ENCODE results near the gene ZNF777.
A peak's percentile ranks its signal among the peaks of the same experiment; 100 is the strongest.
"Not testable (repeated sequence)": the region's sequence is repeated elsewhere in the genome, so short reads cannot be mapped to it uniquely, and the experiment has no call there.

ZNF777 gene

DNA sequence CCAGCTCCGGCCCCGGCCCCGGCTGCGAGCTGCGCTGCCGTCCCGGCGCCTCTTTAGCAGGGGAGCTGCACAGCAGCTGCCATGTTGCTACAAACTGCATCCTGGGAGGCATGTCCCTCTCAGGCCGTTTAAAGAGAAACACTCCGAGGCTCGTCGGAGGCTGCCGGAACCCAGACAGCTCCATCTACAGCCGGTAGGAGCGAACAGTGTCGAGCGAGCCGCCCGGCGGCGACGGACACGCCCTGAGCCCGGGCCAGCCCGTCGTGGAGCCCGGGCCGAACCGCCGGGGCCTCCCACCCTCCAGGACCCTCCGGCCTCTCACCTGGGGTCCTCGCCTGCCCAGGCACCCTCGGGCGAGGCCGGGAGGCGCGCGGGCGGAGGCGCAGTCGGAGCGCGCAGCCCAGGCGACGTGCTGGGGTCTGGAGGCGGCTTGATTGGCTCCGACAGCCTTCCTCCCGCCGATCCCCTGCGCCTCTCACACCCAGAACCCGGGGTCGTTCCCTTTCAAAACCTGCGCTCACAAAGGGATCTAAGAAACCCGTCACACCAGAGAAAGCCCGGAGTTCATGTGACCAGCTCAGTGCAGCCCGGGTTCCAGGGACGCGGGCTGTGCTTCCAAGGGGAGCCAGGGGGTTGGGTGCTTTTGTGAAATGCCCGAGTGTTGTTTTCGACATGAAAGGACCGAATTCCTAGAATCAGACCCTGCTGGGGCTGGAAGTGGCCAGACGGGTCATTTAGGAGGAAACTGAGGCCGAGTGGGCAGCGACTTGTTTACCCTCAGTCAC lies at the start of gene ZNF777:
Gene ZNF777 (minus strand): TSS at position 570 of the 785 bp plus-strand sequence. CDS start 5,040 bp downstream, outside the sequence.
- peak; percentile 42 for FAIRE-seq
- peak; percentile 100 for DNase-seq (ENCODE audit: insufficient read length, low spot score)

GRCh38 chr7:149510248-149510647 lies 49.4 kb upstream of the ZNF777 start:
- no peak for DNase-seq (ENCODE audit: insufficient read length, low spot score)
- no peak for FAIRE-seq

DNA sequence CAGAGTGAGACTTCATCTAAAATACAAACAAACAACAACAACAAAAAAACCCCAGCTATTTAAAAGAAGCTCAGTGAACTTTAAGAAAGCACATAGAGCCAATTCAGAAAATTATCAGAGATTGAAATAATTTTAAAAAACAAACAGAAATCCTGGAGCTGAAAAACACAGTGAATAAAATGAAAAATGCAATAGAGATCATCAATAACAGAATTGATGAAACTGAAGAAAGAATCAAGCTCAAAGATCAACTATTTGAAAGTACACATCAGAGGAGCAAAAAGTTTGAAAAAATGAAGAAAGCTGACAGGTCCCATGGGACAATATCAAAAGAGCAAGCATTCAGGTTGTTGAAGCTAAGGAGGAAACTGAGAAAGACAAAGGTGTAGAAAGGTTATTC lies 48.9 kb upstream of the ZNF777 start:
- FAIRE-seq: no peak
- DNase-seq (ENCODE audit: insufficient read length, low spot score): no peak

- FAIRE-seq (no peak), DNase-seq (ENCODE audit: insufficient read length, low spot score) (no peak)
Observed at GRCh38 chr7:149505551-149505950, 44.7 kb upstream of the ZNF777 start.

DNA sequence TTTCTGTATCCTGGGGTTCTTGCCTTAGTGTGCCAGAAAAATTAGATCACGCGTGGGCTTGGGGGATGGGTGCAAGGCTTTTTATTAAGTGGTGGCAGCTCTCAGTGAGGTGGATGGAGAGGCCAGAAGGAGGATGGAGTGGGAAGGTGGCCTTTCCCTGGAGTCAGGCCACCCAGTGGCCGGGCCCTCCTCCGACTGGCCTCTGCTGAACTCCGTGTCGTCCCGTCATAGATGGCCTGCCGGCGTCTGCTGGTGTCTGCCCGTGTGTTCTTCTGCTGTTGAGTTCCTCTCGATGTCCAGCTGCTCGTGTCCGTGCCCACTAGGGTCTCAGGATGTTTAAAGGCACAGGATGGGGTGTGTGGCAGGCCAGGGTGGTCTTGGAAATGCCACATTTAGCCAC lies 40.8 kb upstream of the ZNF777 start:
- no peak for DNase-seq (ENCODE audit: insufficient read length, low spot score)
- no peak for FAIRE-seq

DNA sequence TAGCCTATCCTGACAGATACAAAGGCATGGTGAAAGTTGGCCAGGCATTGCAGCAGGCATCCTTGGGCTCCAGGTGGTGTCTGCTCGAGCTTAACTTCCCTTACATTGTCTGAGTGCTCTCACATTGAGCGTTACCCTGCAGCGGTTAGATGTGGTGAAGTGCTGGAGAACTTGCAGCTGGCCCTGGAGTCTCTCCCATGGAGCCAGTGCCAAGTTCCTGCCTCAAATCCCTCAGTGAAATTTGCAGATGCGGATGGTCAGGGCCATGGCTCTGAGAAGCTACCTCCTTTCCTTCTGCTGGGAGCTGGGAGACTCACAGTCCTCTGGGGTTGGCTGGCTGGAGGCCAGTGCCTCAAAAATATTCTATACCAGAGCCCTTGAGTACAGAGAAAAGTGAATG lies 40.0 kb upstream of the ZNF777 start:
- no peak for FAIRE-seq
- no peak for DNase-seq (ENCODE audit: insufficient read length, low spot score)

DNA sequence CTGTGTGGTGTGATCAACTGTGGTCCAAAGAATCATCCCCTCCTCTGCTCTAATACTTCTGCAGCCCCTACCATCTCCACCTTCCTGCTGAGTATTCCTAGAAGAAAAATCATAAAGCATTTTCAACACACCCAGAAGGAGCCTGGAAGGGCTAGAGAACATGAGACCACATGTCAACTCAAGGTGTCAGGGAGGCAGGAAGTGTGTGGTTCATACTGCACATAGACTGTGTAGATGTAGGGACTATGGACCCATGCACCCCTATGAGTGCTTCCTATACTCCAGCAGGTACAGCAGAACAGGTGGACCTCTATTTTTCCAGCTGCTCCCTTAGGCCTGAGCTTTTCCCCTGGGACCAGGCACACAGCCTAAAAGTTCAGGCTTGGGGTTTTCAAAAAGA lies 39.3 kb upstream of the ZNF777 start:
- FAIRE-seq (no peak), DNase-seq (ENCODE audit: insufficient read length, low spot score) (no peak)

- FAIRE-seq: no peak
Observed at GRCh38 chr7:149498811-149499210, 37.9 kb upstream of the ZNF777 start.

DNA sequence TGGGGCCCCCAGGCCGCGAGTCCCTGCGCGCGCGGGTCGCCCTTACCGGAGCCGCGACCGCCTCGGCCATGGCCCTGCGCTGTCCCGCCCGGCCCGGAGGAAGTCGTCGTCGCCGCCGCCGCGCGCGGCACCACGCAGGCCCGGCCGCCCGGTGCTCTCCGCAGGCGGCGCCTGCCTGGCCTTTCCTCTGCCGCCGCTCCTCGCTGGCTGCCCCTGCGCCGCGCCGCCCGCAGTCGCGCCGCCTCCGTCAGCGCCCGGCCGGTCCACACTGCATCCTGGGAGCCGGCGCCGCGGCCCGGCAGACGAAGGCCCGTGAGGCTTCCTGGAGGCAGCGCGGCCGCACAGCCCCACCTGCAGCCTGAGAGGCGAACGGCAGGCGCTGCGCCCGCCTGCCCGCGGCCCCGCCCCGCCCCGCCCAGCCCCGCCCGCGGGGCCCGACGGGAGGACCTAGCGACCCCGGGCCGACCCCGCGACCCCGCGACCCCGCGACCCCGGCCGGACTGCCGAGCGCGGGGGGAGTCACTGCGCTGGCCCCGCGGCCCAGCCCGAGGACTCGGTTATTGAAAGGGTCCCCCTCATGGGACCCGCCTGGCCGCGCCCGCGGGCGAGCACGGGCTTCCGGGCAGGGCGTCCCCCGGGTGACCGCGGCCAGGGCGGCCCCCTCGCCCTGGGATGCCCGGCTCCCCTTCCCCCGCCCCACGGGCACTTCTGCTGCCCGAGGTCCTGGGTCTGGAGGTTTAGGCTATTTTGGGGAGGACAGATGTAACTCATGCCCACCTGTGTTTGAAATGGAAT lies 36.8 kb upstream of the ZNF777 start, which contains the start of gene ZNF746:
Gene ZNF746 (minus strand): TSS at position 343 of the 795 bp plus-strand sequence. CDS start 273 bp downstream, at position 70.
- DNase-seq (ENCODE audit: insufficient read length, low spot score) (peak; percentile 96), FAIRE-seq (no peak)

More at GRCh38 chr7:149498811-149499210, 37.9 kb upstream of the ZNF777 start:
- no peak for DNase-seq (ENCODE audit: insufficient read length, low spot score)

GRCh38 chr7:149496642-149497391 lies 36.0 kb upstream of the ZNF777 start:
- peak; percentile 45 for DNase-seq (ENCODE audit: insufficient read length, low spot score)
- FAIRE-seq: no peak

GRCh38 chr7:149495785-149496641 lies 35.2 kb upstream of the ZNF777 start:
- FAIRE-seq (no peak), DNase-seq (ENCODE audit: insufficient read length, low spot score) (no peak)

- FAIRE-seq: no peak
- no peak for DNase-seq (ENCODE audit: insufficient read length, low spot score)
Observed at GRCh38 chr7:149494738-149495368, 34.0 kb upstream of the ZNF777 start.

GRCh38 chr7:149493975-149494374 lies 33.1 kb upstream of the ZNF777 start:
- FAIRE-seq; DNase-seq (ENCODE audit: insufficient read length, low spot score): not testable (repeated sequence)

GRCh38 chr7:149493366-149493765 lies 32.5 kb upstream of the ZNF777 start:
- no peak for FAIRE-seq
- no peak for DNase-seq (ENCODE audit: insufficient read length, low spot score)

GRCh38 chr7:149490083-149490760 lies 29.4 kb upstream of the ZNF777 start:
- DNase-seq (ENCODE audit: insufficient read length, low spot score): no peak
- FAIRE-seq: no peak

DNA sequence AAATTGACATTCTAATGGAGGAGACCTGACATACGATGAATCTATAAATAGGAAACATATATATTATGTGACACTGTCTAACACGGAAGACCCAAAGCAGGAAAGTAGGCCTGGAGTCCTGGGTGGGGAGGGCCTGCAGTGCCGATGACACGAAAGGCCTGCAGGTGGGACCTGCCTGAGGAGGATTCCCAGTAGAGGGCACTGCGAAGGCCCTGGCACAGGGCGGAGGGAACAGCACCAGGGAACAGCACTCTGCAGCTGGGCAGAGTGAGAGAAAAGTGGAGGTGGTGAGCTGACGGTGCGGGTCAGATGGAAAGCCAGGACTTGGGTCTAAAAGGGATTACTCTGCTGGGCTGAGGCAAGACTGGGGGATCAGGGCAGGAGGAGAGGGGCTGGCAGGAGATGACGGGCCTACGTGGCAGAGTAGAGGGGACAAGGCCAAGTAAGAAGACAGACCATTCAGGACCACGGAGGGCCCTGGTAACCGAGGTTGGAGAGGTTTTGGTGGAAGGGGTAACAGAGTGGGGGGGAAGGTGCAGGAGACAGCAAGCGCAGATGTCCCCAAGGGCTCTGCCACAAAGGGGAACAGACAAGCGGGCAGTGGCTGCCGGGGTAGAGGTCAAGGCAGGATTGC lies 28.6 kb upstream of the ZNF777 start:
- no peak for FAIRE-seq

DNA sequence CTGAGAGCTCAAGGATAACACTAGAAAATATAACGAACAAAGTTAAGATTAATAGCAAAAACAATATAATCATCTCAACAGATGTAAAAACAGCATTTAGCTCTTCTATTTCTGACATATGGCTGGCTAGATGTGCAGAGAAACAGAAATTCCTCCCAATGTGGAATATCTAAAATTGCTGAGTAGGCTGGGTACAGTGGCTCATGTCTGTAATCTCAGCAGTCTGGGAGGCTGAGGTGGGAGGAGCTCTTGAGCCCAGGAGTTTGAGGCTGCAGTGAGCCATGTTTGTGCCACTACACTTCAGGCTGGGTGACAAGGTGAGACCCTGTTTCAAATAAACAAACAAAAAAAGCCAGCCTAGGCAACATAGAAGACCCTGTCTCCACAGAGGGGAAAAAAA lies 18.7 kb upstream of the ZNF777 start:
- FAIRE-seq (no peak), DNase-seq (ENCODE audit: insufficient read length, low spot score) (no peak)

More for the DNA sequence above, 28.6 kb upstream of the ZNF777 start:
- no peak for DNase-seq (ENCODE audit: insufficient read length, low spot score)

- DNase-seq (ENCODE audit: insufficient read length, low spot score): no peak
Observed at GRCh38 chr7:149478754-149479153, 17.9 kb upstream of the ZNF777 start.

More at GRCh38 chr7:149478754-149479153, 17.9 kb upstream of the ZNF777 start:
- FAIRE-seq: peak; percentile 23
